Measurements from ENCODE around the gene STIM2. TPM values are rescaled to one million over a fixed set of nuclear protein-coding genes. Genes with fewer than 3 reads are reported as not detected.

STIM2 gene
- total RNA-seq, 1 experiment from 2014 or later = 30.2 TPM

- BruUV-seq (replicated peaks) = no TSS peak
Observed at GRCh38 chr4:27005501-27005900, 144.9 kb downstream of the STIM2 start.

GRCh38 chr4:27005905-27006590 is 145.4 kb downstream of the STIM2 start:
- Histone ChIP-seq H3K4me3 (no peak overlapping the region), H4K20me1 (ENCODE audit: insufficient read depth) (0 out of 2 replicates have a peak, but pooled peaks cover under 1% of the 10 kb centered on the region), H3K79me2 (ENCODE audit: low read depth) (no peaks in the 10 kb centered on the region), H3K4me1 (replicated peaks; ENCODE audit: insufficient read depth) (peaks cover 7% of the 10 kb centered on the region; the same call in 1 of the 2 replicates), H3K9me3 (ENCODE audit: insufficient read depth, low read depth) (no peaks in the 10 kb centered on the region), H3K27me3 (ENCODE audit: insufficient read depth, low read depth) (no peaks in the 10 kb centered on the region), H2AFZ (no peak overlapping the region), H3K4me2 (no peak overlapping the region), H3K36me3 (ENCODE audit: low read depth) (no peaks in the 10 kb centered on the region), H3K27ac (no peak overlapping the region), H3F3A (ENCODE audit: insufficient read depth, low read depth) (no peaks in the 10 kb centered on the region), H3K9me2 (ENCODE audit: insufficient read depth) (no peaks in the 10 kb centered on the region)
- ChIA-PET CTCF (no interaction called here), POLR2A (ENCODE audit: unreplicated experiment) (no interaction called here)
- intact Hi-C loops (cut with micrococcal nuclease; ENCODE audit: unreplicated experiment) = loop anchor here (10.0 kb wide), 1 partner anchor 261 kb away; no protein-coding TSS in a partner anchor
- BruUV-seq (replicated peaks) = no TSS peak
- no peak for TF ChIP-seq EZH2 (IDR thresholded peaks at IDR 0.05; ENCODE audit: low read depth)
- TF ChIP-seq CTCF (conservative IDR thresholded peaks at IDR 0.05) = no peak
- no peak for DNase-seq

More at GRCh38 chr4:27005501-27005900, 144.9 kb downstream of the STIM2 start:
- H3K4me1 ChIP-seq (replicated peaks; ENCODE audit: insufficient read depth) = peaks cover 1% of the 10 kb centered on the region; the same call in 1 of the 2 replicates
- no peaks in the 10 kb centered on the region for H3K79me2 ChIP-seq (ENCODE audit: low read depth)
- no peak for TF ChIP-seq CTCF (conservative IDR thresholded peaks at IDR 0.05)
- no peak for TF ChIP-seq EZH2 (IDR thresholded peaks at IDR 0.05; ENCODE audit: low read depth)
- H3K36me3 ChIP-seq (ENCODE audit: low read depth) = no peaks in the 10 kb centered on the region
- H4K20me1 ChIP-seq (ENCODE audit: insufficient read depth) = no peaks in the 10 kb centered on the region
- intact Hi-C loops (cut with micrococcal nuclease; ENCODE audit: unreplicated experiment) = loop anchor here (10.0 kb wide), 1 partner anchor 261 kb away; no protein-coding TSS in a partner anchor
- no peaks in the 10 kb centered on the region for H3K27me3 ChIP-seq (ENCODE audit: insufficient read depth, low read depth)
- POLR2A ChIA-PET (ENCODE audit: unreplicated experiment) = no interaction called here
- no peak overlapping the region for H3K27ac ChIP-seq
- no peak overlapping the region for H2AFZ ChIP-seq
- H3K4me3 ChIP-seq = no peak overlapping the region
- H3K9me3 ChIP-seq (ENCODE audit: insufficient read depth, low read depth) = no peaks in the 10 kb centered on the region
- DNase-seq = no peak
- CTCF ChIA-PET = no interaction called here
- H3F3A ChIP-seq (ENCODE audit: insufficient read depth, low read depth) = no peaks in the 10 kb centered on the region
- no peaks in the 10 kb centered on the region for H3K9me2 ChIP-seq (ENCODE audit: insufficient read depth)
- no peak overlapping the region for H3K4me2 ChIP-seq

- Histone ChIP-seq H3K27ac (no peak overlapping the region), H3K4me3 (no peak overlapping the region), H3K36me3 (ENCODE audit: low read depth) (no peaks in the 10 kb centered on the region), H2AFZ (no peak overlapping the region), H3K27me3 (ENCODE audit: insufficient read depth, low read depth) (no peaks in the 10 kb centered on the region), H3K4me2 (no peak overlapping the region), H3K9me2 (ENCODE audit: insufficient read depth) (no peaks in the 10 kb centered on the region), H3F3A (ENCODE audit: insufficient read depth, low read depth) (no peaks in the 10 kb centered on the region), H3K79me2 (ENCODE audit: low read depth) (no peaks in the 10 kb centered on the region), H4K20me1 (ENCODE audit: insufficient read depth) (0 out of 2 replicates have a peak, but pooled peaks cover 5% of the 10 kb centered on the region), H3K4me1 (replicated peaks; ENCODE audit: insufficient read depth) (peaks cover 13% of the 10 kb centered on the region), H3K9me3 (ENCODE audit: insufficient read depth, low read depth) (no peaks in the 10 kb centered on the region)
- no TSS peak for BruUV-seq (replicated peaks)
- DNase-seq = no peak
- TF ChIP-seq EZH2 (IDR thresholded peaks at IDR 0.05; ENCODE audit: low read depth) (no peak), CTCF (conservative IDR thresholded peaks at IDR 0.05) (no peak)
- POLR2A ChIA-PET (ENCODE audit: unreplicated experiment) = no interaction called here
- intact Hi-C loops (cut with micrococcal nuclease; ENCODE audit: unreplicated experiment) = loop anchor here (10.0 kb wide), 1 partner anchor 262 kb away; no protein-coding TSS in a partner anchor
- CTCF ChIA-PET = interaction anchor here (0.6 kb wide), 1 partner anchor 845 kb away, joined by 6 read pairs; no protein-coding TSS in a partner anchor
Observed at GRCh38 chr4:27006646-27007045, 146.0 kb downstream of the STIM2 start.

Data from PC-9 (cell line).